NCI-H345 treated with DMSO at 0.1 percent for 48 hours (cell line): Measurements from ENCODE around the gene FAM83F.

Experiments used
- DNase-seq: peaks from one replicate; lab custom pipeline; 2025; ENCODE audit not compliant: unreplicated experiment; lab: John Stamatoyannopoulos, UW

Gene FAM83F

DNA sequence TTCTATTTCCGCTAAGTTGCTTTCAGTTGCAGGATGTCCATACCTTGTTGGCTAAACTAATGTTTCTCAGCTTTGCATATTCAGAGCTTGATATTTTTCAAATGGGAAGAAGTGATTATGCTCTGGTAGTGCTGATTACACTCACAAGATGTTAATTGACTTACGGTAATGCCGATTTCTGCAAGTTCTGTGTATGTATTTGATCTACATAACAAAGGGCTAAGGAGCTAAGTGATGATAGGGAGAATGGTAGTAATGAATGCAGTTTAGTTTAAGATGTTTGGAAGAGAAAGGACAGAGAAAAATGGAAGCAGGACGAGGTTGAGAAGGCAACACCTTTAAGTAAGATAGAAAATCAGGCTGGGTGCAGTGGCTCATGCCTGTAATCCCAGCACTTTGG lies 61.4 kb downstream of the FAM83F start:
- DNase-seq = no peak

DNA sequence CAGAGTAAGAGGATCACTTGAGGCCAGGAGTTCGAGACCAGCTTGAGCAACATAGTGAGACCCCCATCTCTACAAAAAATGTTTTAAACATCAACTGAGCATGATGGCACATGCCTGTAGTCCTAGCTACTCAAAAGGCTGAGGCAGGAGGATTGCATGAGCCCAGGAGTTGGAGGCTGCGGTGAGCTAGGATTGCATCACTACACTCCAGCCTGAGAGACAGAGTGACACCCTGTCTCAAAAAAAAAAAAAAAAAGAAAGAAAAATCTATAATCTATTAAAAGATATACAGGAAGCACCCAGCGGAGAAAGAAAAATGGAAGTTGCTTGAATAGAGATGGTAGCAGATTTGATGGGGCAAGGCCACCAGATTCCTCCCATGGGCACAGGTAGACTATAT lies 61.8 kb downstream of the FAM83F start:
- DNase-seq = no peak

DNA sequence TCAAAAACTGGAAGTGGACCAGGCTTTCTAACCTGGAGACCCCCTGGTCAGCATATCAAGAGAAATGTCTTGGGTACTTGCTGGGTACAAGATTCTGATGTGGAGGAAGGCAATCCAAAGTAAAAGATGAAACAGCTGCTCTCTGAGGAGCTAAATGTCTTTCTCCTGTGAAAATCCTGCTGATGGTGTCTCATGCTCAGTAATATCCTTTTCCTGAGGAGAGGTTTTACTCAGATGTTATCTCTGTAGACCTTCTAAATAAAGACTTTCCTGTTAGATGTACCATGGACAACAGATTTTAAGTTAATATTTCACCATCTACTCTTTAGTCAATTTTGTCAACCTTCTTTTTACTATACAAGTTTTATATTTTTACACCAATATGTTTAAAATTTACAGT lies 62.9 kb downstream of the FAM83F start:
- no peak for DNase-seq

DNA sequence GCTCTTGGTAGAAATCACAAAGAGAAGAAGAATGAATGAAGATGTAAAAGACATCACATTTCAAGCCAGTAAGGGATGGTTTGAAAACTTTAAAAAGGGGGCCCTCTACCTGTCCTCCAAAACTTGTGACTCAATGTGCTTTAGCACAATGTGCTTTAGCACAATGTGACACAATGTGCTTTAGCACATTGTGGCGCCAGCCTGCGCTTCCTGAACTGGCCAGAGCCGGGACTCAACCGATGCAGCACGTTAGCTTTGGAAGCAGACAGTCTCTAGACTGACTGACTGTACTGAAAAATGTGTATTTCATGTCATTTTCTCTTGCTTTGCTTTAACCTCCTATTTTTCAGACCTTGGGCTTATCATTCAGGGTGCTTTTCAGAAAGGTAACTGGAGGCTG lies 63.5 kb downstream of the FAM83F start:
- no peak for DNase-seq

DNA sequence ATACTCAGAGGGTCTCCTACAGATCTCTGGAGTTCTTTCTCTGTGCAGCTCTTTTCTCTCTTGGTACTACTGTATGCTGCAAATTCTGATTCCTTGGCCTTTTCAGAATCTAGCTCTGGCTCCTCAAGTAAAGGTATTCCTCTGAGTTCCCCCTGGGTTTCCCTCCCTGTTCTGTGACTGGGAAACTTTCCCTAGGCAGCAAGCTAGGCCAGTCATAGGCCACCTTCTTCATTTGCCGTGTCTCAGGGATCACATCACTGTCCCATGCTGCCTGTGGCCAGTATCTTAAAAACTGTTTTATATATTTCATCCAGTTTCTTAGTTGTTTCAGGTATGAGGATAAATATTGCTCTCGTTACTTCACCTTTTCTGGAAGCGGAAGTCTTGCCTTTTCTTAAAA lies 71.2 kb downstream of the FAM83F start:
- DNase-seq = no peak

DNA sequence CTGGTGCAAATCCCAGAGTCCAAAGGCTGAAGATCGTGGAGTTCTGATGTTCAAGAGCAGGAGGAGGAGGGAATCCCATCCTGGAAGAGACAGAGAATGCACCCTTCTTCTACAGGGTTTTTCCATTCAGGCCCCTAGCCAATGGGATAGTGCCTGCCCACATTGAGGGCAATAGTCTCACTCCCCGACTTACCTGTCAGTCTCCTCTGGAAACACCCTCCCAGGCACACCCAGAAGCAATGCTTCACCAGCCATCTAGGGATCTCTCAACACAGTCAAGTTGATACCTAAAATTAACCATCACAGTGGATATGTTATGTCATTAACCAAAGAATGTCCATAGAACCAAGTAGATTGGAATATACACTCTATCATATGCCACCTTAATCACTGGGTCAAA lies 72.9 kb downstream of the FAM83F start:
- no peak for DNase-seq

DNA sequence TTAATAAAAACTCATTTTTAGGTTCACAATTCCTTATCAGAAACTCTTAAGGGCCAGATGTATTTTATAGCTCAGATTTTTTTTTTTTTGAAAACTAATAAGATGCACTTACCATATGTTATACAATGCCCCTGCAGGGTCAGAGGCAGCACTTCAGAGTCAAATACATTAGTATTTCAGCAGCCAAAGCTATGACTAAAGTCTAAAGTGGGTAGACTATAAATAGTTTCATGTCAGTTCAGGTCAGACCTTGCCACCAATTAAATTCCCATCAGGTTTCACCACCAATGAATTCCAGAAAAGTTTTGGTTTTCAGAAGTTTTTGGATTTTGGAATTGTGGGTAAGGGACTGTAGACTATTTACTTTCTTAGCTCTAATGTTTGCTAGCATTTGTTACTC lies 75.9 kb downstream of the FAM83F start:
- DNase-seq = no peak

DNA sequence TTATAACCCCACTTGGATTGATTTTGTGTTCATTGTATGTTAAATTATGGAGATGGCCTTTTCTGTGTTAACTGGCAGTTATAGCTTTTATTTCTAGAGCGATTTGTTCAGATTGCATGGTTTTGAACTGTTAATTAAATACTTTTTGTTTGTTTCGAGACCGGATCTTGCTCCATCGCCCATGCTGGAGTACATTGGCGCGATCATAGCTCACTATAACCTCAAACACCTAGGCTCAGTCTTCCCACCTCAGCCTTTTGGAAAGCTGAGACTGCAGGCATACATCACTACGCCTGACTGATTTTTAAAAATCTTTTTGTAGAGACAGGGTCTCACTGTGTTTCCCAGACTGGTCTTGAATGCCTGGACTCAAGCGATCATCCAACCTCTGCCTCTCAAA lies 77.0 kb downstream of the FAM83F start:
- no peak for DNase-seq

DNA sequence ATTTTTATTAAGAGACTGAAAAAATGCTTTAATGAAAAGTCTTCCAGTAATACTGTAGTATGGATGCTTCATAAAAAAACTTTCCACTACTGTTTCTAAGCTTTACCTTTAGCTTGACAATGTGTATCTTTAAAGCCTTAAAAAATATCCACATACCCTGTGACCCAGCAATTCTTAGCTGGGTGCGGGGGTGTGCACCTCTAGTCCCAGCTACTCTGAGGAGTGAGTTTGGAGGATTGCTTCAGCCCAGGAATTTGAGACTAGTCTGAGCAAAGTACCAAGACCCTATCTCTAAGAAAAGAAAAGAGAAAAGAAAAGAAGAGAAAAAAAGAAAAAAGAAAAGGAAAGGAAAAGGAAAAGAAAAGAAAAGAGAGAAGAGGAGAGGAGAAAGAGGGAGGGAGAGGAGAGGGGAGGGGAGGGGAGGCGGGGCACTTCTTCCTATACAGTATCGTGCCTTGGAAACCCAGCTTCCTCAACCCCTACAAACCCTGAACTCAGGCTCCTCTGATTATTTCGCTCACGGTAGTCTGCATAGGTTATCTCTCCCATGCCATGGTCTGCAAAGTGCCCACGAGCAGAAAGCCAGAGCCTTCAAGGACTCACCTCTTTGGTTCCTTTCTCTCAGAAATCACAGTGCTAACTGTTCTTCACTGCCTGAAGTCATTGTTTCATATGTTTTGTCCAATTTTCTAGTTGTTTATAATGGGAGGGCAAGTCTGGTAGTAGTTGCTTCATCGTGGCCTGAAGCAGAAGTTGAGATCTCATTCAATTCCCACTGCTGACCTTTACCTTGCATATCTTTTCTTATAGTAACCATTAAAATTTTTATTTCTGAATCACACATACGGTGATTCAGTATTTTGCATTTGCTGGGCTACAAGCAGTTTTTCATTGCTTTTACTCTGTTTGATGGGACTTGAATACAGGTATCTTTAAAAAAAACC lies 82.2 kb downstream of the FAM83F start:
- DNase-seq = no peak

DNA sequence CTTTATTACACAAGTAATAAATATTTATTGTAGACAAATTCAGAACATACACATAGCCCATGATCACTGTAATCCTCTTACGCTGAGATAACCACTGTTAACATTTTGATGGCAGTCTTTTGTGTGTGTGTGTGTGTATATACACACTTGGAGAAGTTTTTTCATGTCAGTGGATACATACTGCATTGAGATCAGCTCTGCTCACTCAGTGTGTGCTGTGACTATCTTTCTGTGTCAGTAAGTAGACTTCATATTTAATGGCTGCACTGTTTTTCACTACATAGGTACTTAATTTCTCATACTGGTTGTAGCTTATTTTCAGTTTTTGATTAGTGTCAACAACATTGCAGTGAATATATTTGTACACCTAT lies 82.9 kb downstream of the FAM83F start:
- DNase-seq = no peak

DNA sequence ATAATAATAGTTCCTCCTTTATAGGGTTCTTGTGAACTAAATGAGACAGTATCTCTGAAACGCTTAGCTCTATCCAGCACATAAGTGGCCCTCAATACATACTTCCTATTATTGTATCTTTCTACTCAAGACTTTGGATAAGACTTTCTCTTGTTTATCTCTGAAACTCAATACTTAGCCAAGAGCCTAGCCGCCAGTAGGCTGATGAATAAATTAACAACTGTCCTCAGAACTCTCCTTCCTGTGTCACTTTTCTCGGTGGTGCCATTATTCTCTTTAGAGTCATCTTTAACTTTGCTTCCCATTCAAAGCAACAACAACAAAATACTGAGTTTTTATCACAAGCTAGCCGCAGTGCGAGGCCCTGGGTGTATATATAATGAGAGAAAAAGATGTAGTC lies 86.9 kb downstream of the FAM83F start:
- DNase-seq = no peak

DNA sequence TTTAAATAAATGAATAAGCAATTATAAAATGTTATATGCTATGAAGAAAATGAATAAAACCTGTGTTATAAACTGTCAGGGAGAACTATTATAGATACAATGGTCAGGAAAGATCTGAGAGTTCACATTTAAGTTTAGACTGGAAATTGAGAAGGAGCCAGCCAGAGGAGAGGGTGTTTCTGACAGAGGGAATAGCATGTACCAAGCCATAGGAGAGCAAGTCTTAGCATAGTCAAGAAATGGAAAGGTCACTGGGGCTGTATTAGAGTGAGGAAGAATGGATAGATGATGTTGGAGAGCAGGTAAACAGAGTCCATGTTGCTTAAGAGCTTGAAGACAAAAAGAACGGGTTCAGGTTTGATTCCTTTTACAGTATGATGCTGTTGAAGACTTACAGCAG lies 87.4 kb downstream of the FAM83F start:
- no peak for DNase-seq

DNA sequence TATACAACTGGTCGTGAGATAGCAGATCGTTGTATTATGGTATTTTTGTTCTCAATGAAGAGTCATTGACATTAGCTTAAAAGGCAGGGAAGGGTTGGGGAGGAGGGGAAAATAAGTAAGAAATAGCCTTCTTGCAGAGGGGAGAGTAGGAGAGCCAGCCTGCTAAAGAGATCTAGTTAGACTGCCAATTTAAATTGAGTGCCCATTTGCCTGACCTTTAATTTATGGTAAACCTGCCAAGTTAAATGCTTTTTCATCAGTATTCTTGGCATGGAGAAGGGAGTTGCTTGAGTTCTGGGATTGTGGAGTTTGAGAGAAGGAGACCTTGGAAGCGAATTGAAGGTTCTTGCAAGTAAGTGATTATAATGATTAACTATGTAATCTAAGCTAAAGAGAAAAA lies 89.0 kb downstream of the FAM83F start:
- DNase-seq = no peak

DNA sequence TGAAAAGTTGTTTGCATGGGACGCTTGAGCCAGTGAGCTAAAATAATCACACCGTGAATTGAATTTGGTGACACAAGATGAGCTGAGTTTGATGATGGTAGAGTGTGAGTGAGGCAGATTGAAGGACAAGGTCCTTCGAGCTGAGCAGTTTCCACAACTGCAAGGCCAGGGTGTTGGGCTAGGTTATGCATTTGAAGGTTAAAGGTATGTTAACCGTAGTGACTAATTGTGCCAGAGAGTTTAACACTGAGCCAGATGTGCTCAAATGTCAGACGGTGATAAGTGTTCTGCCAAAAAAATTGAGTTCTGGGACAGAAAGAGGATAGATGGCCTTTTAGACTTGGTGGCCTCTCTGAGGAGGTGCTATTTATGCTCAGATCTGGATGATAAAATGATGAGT lies 89.5 kb downstream of the FAM83F start:
- DNase-seq = no peak

DNA sequence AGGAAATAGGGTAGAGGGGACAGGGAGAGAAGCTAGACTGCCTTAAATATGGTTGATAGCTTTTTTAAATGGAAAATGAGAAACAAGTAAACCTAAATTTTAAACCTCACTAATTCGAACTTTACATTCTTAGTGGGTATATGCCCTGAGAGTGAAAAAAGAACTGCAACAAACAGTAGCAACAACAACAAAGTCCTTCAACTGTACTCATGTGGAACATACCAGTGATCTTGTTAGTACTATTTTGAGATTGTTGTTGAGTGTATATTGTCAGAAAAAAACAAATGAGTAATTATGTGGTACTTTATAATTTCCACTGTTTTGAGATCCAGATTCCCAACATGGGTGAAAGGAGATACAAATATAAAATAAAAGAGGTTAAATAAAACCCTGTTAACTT lies 94.1 kb downstream of the FAM83F start:
- no peak for DNase-seq
